HCT116 (cell line): ENCODE data around the gene HIF1AN. TPM values are rescaled to one million over a fixed set of nuclear protein-coding genes. Genes with fewer than 3 reads are reported as not detected.

Experiments
- ATAC-seq: fragments of 200-7000 bp; cut with Tn5 transposase; 2 replicates; pipeline ENCODE4 v1.9.1; 2020; ENCODE audit warnings: mild to moderate bottlenecking, moderate library complexity
- BruUV-seq: library from RNA; stranded (reverse); fragments of 400-500 nt; replicated peaks from 2 replicates; lab custom pipeline; 2021; lab: Mats Ljungman, UMichigan
- CTCF ChIA-PET: fragments of 300-600 bp; sonication (Branson Sonifier 250); formaldehyde crosslinking; loops from one replicate; lab custom pipeline; 2021; ENCODE audit warnings: antibody characterized with exemption; lab: Charles Lee
- POLR2A ChIA-PET: fragments of 300-600, 350-600 bp; sonication (Branson Sonifier 250); formaldehyde crosslinking; loops from one replicate; lab custom pipeline; 2021; ENCODE audit warnings: antibody characterized with exemption; lab: Charles Lee
- RAD21 ChIA-PET, 2 experiments: fragments of 300-600 bp; sonication (Branson Sonifier 250); formaldehyde crosslinking; loops; one replicate each; lab custom pipeline; 2023; ENCODE audit warnings: low total read pairs in 2 of 2; ENCODE audit not compliant: uncharacterized antibody in 2 of 2, unreplicated experiment in 2 of 2, low non-redundant PET in 1 of 2; lab: Charles Lee
- DNase-seq: peaks from one replicate; pipeline ENCODE4 v3.0.0-alpha.2; 2010; ENCODE audit warnings: low read depth, low spot score
- H2AFZ ChIP-seq: fragments of 200-600 bp; shearing (Covaris generic), sonication (generic); 2 replicates; pipeline ENCODE4 v1.6.1; 2017; ENCODE audit warnings: low read depth, mixed run types, mixed read lengths, antibody characterized with exemption, low read length; ENCODE audit not compliant: poor library complexity, severe bottlenecking
- H3K27ac ChIP-seq: 2 replicates; pipeline ENCODE4 v1.5.1; 2012; ENCODE audit warnings: low read depth, low read length
- H3K27me3 ChIP-seq: fragments of 200-600 bp; sonication (generic); 2 replicates; pipeline ENCODE4 v1.6.1; 2016; ENCODE audit warnings: mixed run types, low read length, mixed read lengths; ENCODE audit not compliant: insufficient read depth
- H3K36me3 ChIP-seq, 2 experiments: fragments of 200-500 bp in 1 of 2; fragments of 200-600 bp in 1 of 2; sonication (Bioruptor generic) in 1 of 2; sonication (generic) in 1 of 2; 2 replicates each; pipeline versions ENCODE4 v1.5.1 to v1.6.1; 2014 to 2016; ENCODE audit warnings: low read length in 2 of 2, inconsistent platforms in 1 of 2, mixed read lengths in 1 of 2, mixed run types in 1 of 2; ENCODE audit not compliant: insufficient read depth in 2 of 2, control insufficient read depth in 1 of 2
- H3K4me1 ChIP-seq, 2 experiments: fragments of 200-600 bp in 1 of 2; sonication (generic) in 1 of 2; 2 replicates each; pipeline versions ENCODE4 v1.5.1 to v1.6.1; 2012 to 2017; ENCODE audit warnings: low read length in 2 of 2, inconsistent platforms in 1 of 2, mild to moderate bottlenecking in 1 of 2, mixed read lengths in 1 of 2, mixed run types in 1 of 2, moderate library complexity in 1 of 2; ENCODE audit not compliant: insufficient read depth in 2 of 2, control insufficient read depth in 1 of 2
- H3K4me2 ChIP-seq: fragments of 200-600 bp; sonication (generic); 2 replicates; pipeline ENCODE4 v1.6.1; 2017; ENCODE audit warnings: mixed run types, low read length, mixed read lengths
- H3K4me3 ChIP-seq, 2 experiments: fragments of 200-600 bp in 1 of 2; sonication (generic) in 1 of 2; replicated peaks in 1 of 2; 2 replicates each; pipeline ENCODE4 v1.5.1; 2011 to 2016; ENCODE audit warnings: low read length in 2 of 2, control low read depth in 1 of 2, low read depth in 1 of 2, mild to moderate bottlenecking in 1 of 2, mixed read lengths in 1 of 2, mixed run types in 1 of 2
- H3K79me2 ChIP-seq: fragments of 200-600 bp; sonication (generic); 2 replicates; pipeline ENCODE4 v1.6.1; 2017; ENCODE audit warnings: mild to moderate bottlenecking, mixed run types, low read length, moderate library complexity, mixed read lengths; ENCODE audit not compliant: insufficient read depth
- H3K9ac ChIP-seq: fragments of 200-600 bp; sonication (generic); 2 replicates; pipeline ENCODE4 v1.6.1; 2016; ENCODE audit warnings: low read length, mixed read lengths
- H3K9me2 ChIP-seq: fragments of 200-600 bp; sonication (generic), shearing (Covaris generic); 2 replicates; pipeline ENCODE4 v1.6.1; 2017; ENCODE audit warnings: mixed run types, mild to moderate bottlenecking, moderate library complexity; ENCODE audit not compliant: insufficient read depth
- H3K9me3 ChIP-seq, 2 experiments: fragments of 200-500 bp in 1 of 2; fragments of 200-600 bp in 1 of 2; sonication (Bioruptor generic) in 1 of 2; sonication (generic) in 1 of 2; 2 replicates each; pipeline ENCODE4 v1.6.1; 2014 to 2017; ENCODE audit warnings: low read length in 2 of 2, mixed read lengths in 2 of 2, inconsistent platforms in 1 of 2, low read depth in 1 of 2, mild to moderate bottlenecking in 1 of 2, mixed run types in 1 of 2, moderate library complexity in 1 of 2; ENCODE audit not compliant: control insufficient read depth in 1 of 2, insufficient read depth in 1 of 2
- H4K20me1 ChIP-seq: fragments of 200-600 bp; sonication (generic), shearing (Covaris generic); 2 replicates; pipeline ENCODE4 v1.6.1; 2017; ENCODE audit warnings: mixed run types, mild to moderate bottlenecking, moderate library complexity; ENCODE audit not compliant: insufficient read depth
- CBX3 ChIP-seq: IDR thresholded peaks from 2 replicates; pipeline ENCODE4 v1.6.1; 2012; ENCODE audit warnings: low read depth
- CEBPB ChIP-seq: IDR thresholded peaks from 2 replicates; pipeline ENCODE4 v1.6.1; 2012; ENCODE audit warnings: low read depth
- EGR1 ChIP-seq: IDR thresholded peaks from 2 replicates; pipeline ENCODE4 v1.6.1; 2012; ENCODE audit warnings: low read depth
- ELF1 ChIP-seq: IDR thresholded peaks from 2 replicates; pipeline ENCODE4 v1.6.1; 2012; ENCODE audit warnings: low read depth, borderline replicate concordance
- EZH2phosphoT487 ChIP-seq: fragments of 200-600 bp; IDR thresholded peaks from 2 replicates; pipeline ENCODE4 v1.6.1; 2018; ENCODE audit warnings: antibody characterized with exemption, borderline replicate concordance
- FOSL1 ChIP-seq: IDR thresholded peaks from 2 replicates; pipeline ENCODE4 v1.6.1; 2012; ENCODE audit warnings: low read depth
- JUND ChIP-seq: IDR thresholded peaks from 2 replicates; pipeline ENCODE4 v1.6.1; 2012
- SIN3A ChIP-seq: IDR thresholded peaks from 2 replicates; pipeline ENCODE4 v1.6.1; 2012; ENCODE audit warnings: low read depth
- SP1 ChIP-seq: IDR thresholded peaks from 2 replicates; pipeline ENCODE4 v1.6.1; 2012; ENCODE audit warnings: low read depth
- SRF ChIP-seq: IDR thresholded peaks from 2 replicates; pipeline ENCODE4 v1.6.1; 2012; ENCODE audit warnings: low read depth
- ZFX ChIP-seq: fragments of 450-650 bp; IDR thresholded peaks from 2 replicates; pipeline ENCODE4 v1.6.1; 2017
- ZNF274 ChIP-seq: fragments of 200-500 bp; sonication (Bioruptor generic); IDR thresholded peaks from 2 replicates; pipeline ENCODE4 v1.6.1; 2014; ENCODE audit warnings: mild to moderate bottlenecking, low read depth, low read length, inconsistent platforms
- intact Hi-C: fragments of 100-400 bp; cut with micrococcal nuclease; formaldehyde crosslinking; loops from 2 replicates; pipeline ENCODE4 v1.10.0; 2022
- total RNA-seq: library from RNA; stranded (reverse); gene quantifications from one replicate; pipeline ENCODE4 v1.2.1, GENCODE V29; 2021; ENCODE audit not compliant: unreplicated experiment
- TF ChIP-seq, protein P1 (sequence below), 3 experiments: fragments of 200-600 bp in 1 of 3; sonication (generic) in 1 of 3; IDR thresholded peaks in 2 of 3; conservative IDR thresholded peaks in 1 of 3; 2 replicates each; pipeline ENCODE4 v1.5.1; 2012 to 2017; ENCODE audit warnings: low read depth in 2 of 3, low read length in 2 of 3, antibody characterized with exemption in 1 of 3, borderline replicate concordance in 1 of 3, control low read depth in 1 of 3, mild to moderate bottlenecking in 1 of 3, mixed read lengths in 1 of 3, mixed run types in 1 of 3, moderate library complexity in 1 of 3; ENCODE audit not compliant: insufficient read depth in 1 of 3
- TF ChIP-seq, protein P2 (sequence below): IDR thresholded peaks from 2 replicates; pipeline ENCODE4 v1.6.1; 2012
- TF ChIP-seq, protein P3 (sequence below): IDR thresholded peaks from 2 replicates; pipeline ENCODE4 v1.6.1; 2012; ENCODE audit warnings: low read depth
- TF ChIP-seq, protein P4 (sequence below): IDR thresholded peaks from 2 replicates; pipeline ENCODE4 v1.6.1; 2011; ENCODE audit warnings: mild to moderate bottlenecking, low read length, moderate library complexity; ENCODE audit not compliant: insufficient replicate concordance; ENCODE audit errors: extremely low read depth

HIF1AN gene
- total RNA-seq, 1 experiment from 2014 or later, result 67.2 TPM

DNA sequence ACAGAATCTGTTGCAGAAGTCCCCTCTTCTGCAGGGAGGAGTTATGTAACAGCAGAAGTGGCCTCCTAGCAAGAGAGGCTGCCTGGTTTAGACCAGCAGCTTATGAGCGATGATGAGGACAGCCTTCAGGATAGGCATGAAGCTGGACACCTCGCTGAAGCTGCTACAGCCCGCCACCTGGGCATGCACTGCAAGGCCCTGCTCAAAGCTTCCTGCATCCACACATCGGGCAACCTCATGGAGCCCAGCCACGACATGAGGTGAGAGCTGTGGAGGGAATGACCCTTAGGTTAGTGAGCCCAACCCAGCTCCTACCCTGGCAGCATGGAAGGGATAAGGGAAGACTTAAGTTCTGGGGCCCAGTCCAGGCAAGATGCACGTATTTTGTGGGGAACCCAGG lies 48.2 kb upstream of the HIF1AN start:
- no peaks in the 10 kb centered on the region for H3K9me2 ChIP-seq
- intact Hi-C loops, result no loop called here
- TF ChIP-seq SP1 (no peak), JUND (no peak), ELF1 (no peak), EGR1 (no peak), ZFX (no peak), CEBPB (no peak), EZH2phosphoT487 (no peak), SRF (no peak), FOSL1 (no peak), SIN3A (no peak), CBX3 (no peak), ZNF274 (no peak)
- TF ChIP-seq, protein P1, sequence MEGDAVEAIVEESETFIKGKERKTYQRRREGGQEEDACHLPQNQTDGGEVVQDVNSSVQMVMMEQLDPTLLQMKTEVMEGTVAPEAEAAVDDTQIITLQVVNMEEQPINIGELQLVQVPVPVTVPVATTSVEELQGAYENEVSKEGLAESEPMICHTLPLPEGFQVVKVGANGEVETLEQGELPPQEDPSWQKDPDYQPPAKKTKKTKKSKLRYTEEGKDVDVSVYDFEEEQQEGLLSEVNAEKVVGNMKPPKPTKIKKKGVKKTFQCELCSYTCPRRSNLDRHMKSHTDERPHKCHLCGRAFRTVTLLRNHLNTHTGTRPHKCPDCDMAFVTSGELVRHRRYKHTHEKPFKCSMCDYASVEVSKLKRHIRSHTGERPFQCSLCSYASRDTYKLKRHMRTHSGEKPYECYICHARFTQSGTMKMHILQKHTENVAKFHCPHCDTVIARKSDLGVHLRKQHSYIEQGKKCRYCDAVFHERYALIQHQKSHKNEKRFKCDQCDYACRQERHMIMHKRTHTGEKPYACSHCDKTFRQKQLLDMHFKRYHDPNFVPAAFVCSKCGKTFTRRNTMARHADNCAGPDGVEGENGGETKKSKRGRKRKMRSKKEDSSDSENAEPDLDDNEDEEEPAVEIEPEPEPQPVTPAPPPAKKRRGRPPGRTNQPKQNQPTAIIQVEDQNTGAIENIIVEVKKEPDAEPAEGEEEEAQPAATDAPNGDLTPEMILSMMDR (IDR thresholded peaks at IDR 0.05 in 2 of 3, conservative IDR thresholded peaks at IDR 0.05 in 1 of 3; ENCODE audit: borderline replicate concordance in 1 of 3, insufficient read depth in 1 of 3, low read depth in 2 of 3, low read length in 2 of 3), result no peak
- TF ChIP-seq, protein P2, sequence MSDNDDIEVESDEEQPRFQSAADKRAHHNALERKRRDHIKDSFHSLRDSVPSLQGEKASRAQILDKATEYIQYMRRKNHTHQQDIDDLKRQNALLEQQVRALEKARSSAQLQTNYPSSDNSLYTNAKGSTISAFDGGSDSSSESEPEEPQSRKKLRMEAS, result no peak
- TF ChIP-seq, protein P3, sequence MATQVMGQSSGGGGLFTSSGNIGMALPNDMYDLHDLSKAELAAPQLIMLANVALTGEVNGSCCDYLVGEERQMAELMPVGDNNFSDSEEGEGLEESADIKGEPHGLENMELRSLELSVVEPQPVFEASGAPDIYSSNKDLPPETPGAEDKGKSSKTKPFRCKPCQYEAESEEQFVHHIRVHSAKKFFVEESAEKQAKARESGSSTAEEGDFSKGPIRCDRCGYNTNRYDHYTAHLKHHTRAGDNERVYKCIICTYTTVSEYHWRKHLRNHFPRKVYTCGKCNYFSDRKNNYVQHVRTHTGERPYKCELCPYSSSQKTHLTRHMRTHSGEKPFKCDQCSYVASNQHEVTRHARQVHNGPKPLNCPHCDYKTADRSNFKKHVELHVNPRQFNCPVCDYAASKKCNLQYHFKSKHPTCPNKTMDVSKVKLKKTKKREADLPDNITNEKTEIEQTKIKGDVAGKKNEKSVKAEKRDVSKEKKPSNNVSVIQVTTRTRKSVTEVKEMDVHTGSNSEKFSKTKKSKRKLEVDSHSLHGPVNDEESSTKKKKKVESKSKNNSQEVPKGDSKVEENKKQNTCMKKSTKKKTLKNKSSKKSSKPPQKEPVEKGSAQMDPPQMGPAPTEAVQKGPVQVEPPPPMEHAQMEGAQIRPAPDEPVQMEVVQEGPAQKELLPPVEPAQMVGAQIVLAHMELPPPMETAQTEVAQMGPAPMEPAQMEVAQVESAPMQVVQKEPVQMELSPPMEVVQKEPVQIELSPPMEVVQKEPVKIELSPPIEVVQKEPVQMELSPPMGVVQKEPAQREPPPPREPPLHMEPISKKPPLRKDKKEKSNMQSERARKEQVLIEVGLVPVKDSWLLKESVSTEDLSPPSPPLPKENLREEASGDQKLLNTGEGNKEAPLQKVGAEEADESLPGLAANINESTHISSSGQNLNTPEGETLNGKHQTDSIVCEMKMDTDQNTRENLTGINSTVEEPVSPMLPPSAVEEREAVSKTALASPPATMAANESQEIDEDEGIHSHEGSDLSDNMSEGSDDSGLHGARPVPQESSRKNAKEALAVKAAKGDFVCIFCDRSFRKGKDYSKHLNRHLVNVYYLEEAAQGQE, result no peak
- TF ChIP-seq, protein P4, sequence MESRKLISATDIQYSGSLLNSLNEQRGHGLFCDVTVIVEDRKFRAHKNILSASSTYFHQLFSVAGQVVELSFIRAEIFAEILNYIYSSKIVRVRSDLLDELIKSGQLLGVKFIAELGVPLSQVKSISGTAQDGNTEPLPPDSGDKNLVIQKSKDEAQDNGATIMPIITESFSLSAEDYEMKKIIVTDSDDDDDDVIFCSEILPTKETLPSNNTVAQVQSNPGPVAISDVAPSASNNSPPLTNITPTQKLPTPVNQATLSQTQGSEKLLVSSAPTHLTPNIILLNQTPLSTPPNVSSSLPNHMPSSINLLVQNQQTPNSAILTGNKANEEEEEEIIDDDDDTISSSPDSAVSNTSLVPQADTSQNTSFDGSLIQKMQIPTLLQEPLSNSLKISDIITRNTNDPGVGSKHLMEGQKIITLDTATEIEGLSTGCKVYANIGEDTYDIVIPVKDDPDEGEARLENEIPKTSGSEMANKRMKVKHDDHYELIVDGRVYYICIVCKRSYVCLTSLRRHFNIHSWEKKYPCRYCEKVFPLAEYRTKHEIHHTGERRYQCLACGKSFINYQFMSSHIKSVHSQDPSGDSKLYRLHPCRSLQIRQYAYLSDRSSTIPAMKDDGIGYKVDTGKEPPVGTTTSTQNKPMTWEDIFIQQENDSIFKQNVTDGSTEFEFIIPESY, result no peak
- TF ChIP-seq, all 23 proteins: peak for 0
- Histone ChIP-seq H3K27ac (no peak overlapping the region), H4K20me1 (no peaks in the 10 kb centered on the region), H3K36me3 (peaks cover 18 to 21% of the 10 kb centered on the region in 2 experiments; a peak in 3 of 4 replicates), H3K4me2 (no peak overlapping the region), H2AFZ (no peak overlapping the region), H3K79me2 (no peaks in the 10 kb centered on the region), H3K9me3 (no peaks in the 10 kb centered on the region), H3K4me1 (no peaks in the 10 kb centered on the region), H3K4me3 (no peak overlapping the region), H3K9ac (no peak overlapping the region), H3K27me3 (no peaks in the 10 kb centered on the region)
- ChIA-PET CTCF (no interaction called here), POLR2A (no interaction called here), RAD21 (no interaction called here)
- ATAC-seq, result no peak
- no TSS peak for BruUV-seq
- DNase-seq, result no peak
